PC-3 (cell line): ENCODE results near the gene WT1. TPM values are rescaled to one million over a fixed set of nuclear protein-coding genes. Genes with fewer than 3 reads are reported as not detected.
"Not testable (repeated sequence)": the region's sequence is repeated elsewhere in the genome, so short reads cannot be mapped to it uniquely, and the experiment has no call there.

Source experiments
- ATAC-seq: fragments of 200-7000 bp; cut with Tn5 transposase; 2 replicates; pipeline ENCODE4 v1.9.1; 2020; ENCODE audit warnings: mild to moderate bottlenecking, moderate library complexity
- BruUV-seq: library from RNA; stranded (reverse); fragments of 400-500 nt; replicated peaks from 2 replicates; lab custom pipeline; 2021; lab: Mats Ljungman, UMichigan
- CTCF ChIA-PET: fragments of 300-600 bp; sonication (Branson Sonifier 250); formaldehyde crosslinking; loops from one replicate; lab custom pipeline; 2022; ENCODE audit warnings: antibody characterized with exemption; lab: Charles Lee
- POLR2A ChIA-PET: fragments of 300-600 bp; sonication (Branson Sonifier 250); formaldehyde crosslinking; loops from one replicate; lab custom pipeline; 2022; ENCODE audit warnings: antibody characterized with exemption; ENCODE audit not compliant: unreplicated experiment; lab: Charles Lee
- DNase-seq: peaks from one replicate; pipeline ENCODE4 v3.0.0-alpha.2; 2015
- H2AFZ ChIP-seq: fragments of 300-600 bp; sonication (generic); 2 replicates; pipeline ENCODE4 v1.6.0; 2016; ENCODE audit warnings: antibody characterized with exemption, low read length
- H3F3A ChIP-seq: fragments of 300-600 bp; sonication (generic); one replicate; pipeline ENCODE4 v1.6.0; 2017; ENCODE audit warnings: antibody characterized with exemption, low read length, control low read depth, mild to moderate bottlenecking; ENCODE audit not compliant: unreplicated experiment
- H3K27ac ChIP-seq: fragments of 300-600 bp; sonication (generic); 2 replicates; pipeline ENCODE4 v1.5.1; 2016; ENCODE audit warnings: mild to moderate bottlenecking, low read length
- H3K27me3 ChIP-seq: fragments of 300-600 bp; sonication (generic); 2 replicates; pipeline ENCODE4 v1.6.1; 2016; ENCODE audit warnings: low read length, mixed read lengths
- H3K36me3 ChIP-seq: fragments of 300-600 bp; sonication (generic); 2 replicates; pipeline ENCODE4 v1.6.1; 2016; ENCODE audit warnings: low read depth, mixed run types, low read length, mixed read lengths
- H3K4me1 ChIP-seq: fragments of 300-600 bp; sonication (generic); 2 replicates; pipeline ENCODE4 v1.5.1; 2016; ENCODE audit warnings: low read length; ENCODE audit not compliant: insufficient read depth
- H3K4me2 ChIP-seq: fragments of 300-600 bp; sonication (generic); 2 replicates; pipeline ENCODE4 v1.6.0; 2016; ENCODE audit warnings: low read length
- H3K4me3 ChIP-seq: fragments of 300-600 bp; sonication (generic); 2 replicates; pipeline ENCODE4 v1.5.1; 2016; ENCODE audit warnings: mild to moderate bottlenecking, low read length, mixed read lengths
- H3K79me2 ChIP-seq: fragments of 300-600 bp; sonication (generic); 2 replicates; pipeline ENCODE4 v1.6.1; 2017; ENCODE audit warnings: low read length, mixed read lengths
- H3K9ac ChIP-seq: fragments of 300-600 bp; sonication (generic); 2 replicates; pipeline ENCODE4 v1.6.0; 2016; ENCODE audit warnings: mild to moderate bottlenecking, low read length
- H3K9me2 ChIP-seq: fragments of 300-600 bp; sonication (generic); replicated peaks from 2 replicates; pipeline ENCODE4 v1.6.1; 2016; ENCODE audit warnings: mixed run types, low read length, mixed read lengths
- H3K9me3 ChIP-seq: fragments of 300-600 bp; sonication (generic); 2 replicates; pipeline ENCODE4 v1.6.1; 2016; ENCODE audit warnings: low read length, mixed read lengths
- H4K20me1 ChIP-seq: fragments of 300-600 bp; sonication (generic); 2 replicates; pipeline ENCODE4 v1.6.1; 2016; ENCODE audit warnings: low read length, mixed read lengths
- EZH2 ChIP-seq: fragments of 300-600 bp; sonication (generic); IDR thresholded peaks from one replicate; pipeline ENCODE4 v1.6.1; 2017; ENCODE audit warnings: antibody characterized with exemption, mild to moderate bottlenecking, low read length; ENCODE audit not compliant: unreplicated experiment
- EZH2phosphoT487 ChIP-seq: fragments of 300-600 bp; sonication (generic); IDR thresholded peaks from 2 replicates; pipeline ENCODE4 v1.6.1; 2018; ENCODE audit warnings: mild to moderate bottlenecking, antibody characterized with exemption, low read length, borderline replicate concordance
- intact Hi-C: fragments of 100-400 bp; cut with micrococcal nuclease; formaldehyde crosslinking; loops from 2 replicates; pipeline ENCODE4 v1.9.0; 2023
- total RNA-seq: library from RNA; depleted of rRNA; stranded (reverse); fragments of >200 nt; gene quantifications from 2 replicates; pipeline ENCODE4 v1.2.3, GENCODE V29; 2014
- TF ChIP-seq, protein P1 (sequence below): fragments of 300-600 bp; sonication (generic); conservative IDR thresholded peaks from 2 replicates; pipeline ENCODE4 v1.5.1; 2017; ENCODE audit warnings: antibody characterized with exemption, low read depth, mild to moderate bottlenecking, low read length

Gene WT1
- total RNA-seq, 1 experiment from 2014 or later = 9.1 TPM

DNA sequence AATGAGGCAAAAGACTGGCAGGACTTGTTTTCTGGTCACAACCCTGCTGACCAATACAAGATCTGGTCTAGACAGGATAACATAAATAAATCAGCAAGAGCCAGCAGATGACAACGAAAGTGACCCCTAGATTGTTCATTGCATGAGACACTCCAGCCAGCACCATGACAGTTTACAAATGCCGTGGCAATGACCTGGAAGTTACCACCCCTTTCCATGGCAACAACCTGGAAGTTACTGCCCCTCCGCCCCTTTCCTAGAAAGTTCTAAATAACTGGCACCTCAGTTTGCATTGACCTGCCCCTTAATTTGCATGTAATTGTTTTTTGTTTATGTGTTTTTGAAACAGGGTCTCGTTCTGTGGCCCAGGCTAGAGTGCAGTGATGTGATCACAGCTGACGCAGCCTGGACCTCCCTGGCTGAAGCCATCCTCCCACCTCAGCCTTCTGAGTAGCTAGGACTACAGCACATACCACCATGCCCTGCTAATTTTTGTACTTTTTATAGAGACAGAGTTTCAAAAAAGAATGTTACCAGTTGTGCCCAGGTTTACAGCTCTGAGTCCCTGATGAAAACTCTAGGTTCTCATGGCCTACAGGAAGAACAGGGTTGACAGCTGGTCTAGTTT is 38.1 kb upstream of the WT1 start:
- intact Hi-C loops = no loop called here
- H3K36me3 ChIP-seq = no peaks in the 10 kb centered on the region
- H3K9me2 ChIP-seq = no peaks in the 10 kb centered on the region
- H3K27me3 ChIP-seq = no peaks in the 10 kb centered on the region
- DNase-seq (no peak), ATAC-seq (no peak)
- no peaks in the 10 kb centered on the region for H4K20me1 ChIP-seq
- POLR2A ChIA-PET = no interaction called here
- H3K9ac ChIP-seq = no peak overlapping the region
- CTCF ChIA-PET = no interaction called here
- H3F3A ChIP-seq = no peaks in the 10 kb centered on the region
- H3K4me1 ChIP-seq = no peaks in the 10 kb centered on the region
- H3K27ac ChIP-seq = no peak overlapping the region
- H3K9me3 ChIP-seq = no peaks in the 10 kb centered on the region
- no peaks in the 10 kb centered on the region for H3K79me2 ChIP-seq
- no peak overlapping the region for H2AFZ ChIP-seq
- TF ChIP-seq, protein P1, sequence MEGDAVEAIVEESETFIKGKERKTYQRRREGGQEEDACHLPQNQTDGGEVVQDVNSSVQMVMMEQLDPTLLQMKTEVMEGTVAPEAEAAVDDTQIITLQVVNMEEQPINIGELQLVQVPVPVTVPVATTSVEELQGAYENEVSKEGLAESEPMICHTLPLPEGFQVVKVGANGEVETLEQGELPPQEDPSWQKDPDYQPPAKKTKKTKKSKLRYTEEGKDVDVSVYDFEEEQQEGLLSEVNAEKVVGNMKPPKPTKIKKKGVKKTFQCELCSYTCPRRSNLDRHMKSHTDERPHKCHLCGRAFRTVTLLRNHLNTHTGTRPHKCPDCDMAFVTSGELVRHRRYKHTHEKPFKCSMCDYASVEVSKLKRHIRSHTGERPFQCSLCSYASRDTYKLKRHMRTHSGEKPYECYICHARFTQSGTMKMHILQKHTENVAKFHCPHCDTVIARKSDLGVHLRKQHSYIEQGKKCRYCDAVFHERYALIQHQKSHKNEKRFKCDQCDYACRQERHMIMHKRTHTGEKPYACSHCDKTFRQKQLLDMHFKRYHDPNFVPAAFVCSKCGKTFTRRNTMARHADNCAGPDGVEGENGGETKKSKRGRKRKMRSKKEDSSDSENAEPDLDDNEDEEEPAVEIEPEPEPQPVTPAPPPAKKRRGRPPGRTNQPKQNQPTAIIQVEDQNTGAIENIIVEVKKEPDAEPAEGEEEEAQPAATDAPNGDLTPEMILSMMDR = no peak
- TF ChIP-seq EZH2phosphoT487 (no peak), EZH2 (no peak)
- no peak overlapping the region for H3K4me3 ChIP-seq
- no TSS peak for BruUV-seq
- H3K4me2 ChIP-seq = no peak overlapping the region

DNA sequence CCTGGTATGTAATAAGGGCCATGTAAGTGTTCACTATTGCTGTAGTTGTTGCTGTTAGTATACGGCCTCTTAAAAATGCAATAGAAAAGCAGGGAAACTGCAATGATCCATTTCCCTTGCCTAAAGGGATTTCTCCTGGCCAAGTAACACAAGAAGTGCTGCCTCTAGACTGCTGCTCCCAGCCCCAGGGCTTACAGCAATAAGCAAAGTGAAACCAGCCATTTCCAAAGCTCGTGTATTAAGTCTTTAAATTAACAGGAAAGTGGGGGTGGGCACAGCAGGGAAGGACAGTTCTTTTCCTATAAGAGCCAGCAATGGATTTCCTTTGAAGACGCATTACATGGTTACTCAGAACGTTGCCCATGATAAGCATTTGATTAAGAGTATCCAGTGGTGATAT is 36.9 kb upstream of the WT1 start:
- H2AFZ ChIP-seq = no peak overlapping the region
- no peak for ATAC-seq
- no peaks in the 10 kb centered on the region for H3K79me2 ChIP-seq
- BruUV-seq = no TSS peak
- H3K4me2 ChIP-seq = no peak overlapping the region
- intact Hi-C loops = no loop called here
- H3K9me3 ChIP-seq = no peaks in the 10 kb centered on the region
- H3F3A ChIP-seq = no peaks in the 10 kb centered on the region
- ChIA-PET POLR2A (no interaction called here), CTCF (no interaction called here)
- H3K27ac ChIP-seq = no peak overlapping the region
- H3K9ac ChIP-seq = no peak overlapping the region
- H3K4me1 ChIP-seq = no peaks in the 10 kb centered on the region
- H3K27me3 ChIP-seq = no peaks in the 10 kb centered on the region
- H4K20me1 ChIP-seq = no peaks in the 10 kb centered on the region
- no peak for TF ChIP-seq EZH2
- TF ChIP-seq EZH2phosphoT487 = no peak
- TF ChIP-seq, protein P1 = no peak
- H3K9me2 ChIP-seq = no peaks in the 10 kb centered on the region
- no peak for DNase-seq
- H3K36me3 ChIP-seq = no peaks in the 10 kb centered on the region
- H3K4me3 ChIP-seq = no peak overlapping the region

DNA sequence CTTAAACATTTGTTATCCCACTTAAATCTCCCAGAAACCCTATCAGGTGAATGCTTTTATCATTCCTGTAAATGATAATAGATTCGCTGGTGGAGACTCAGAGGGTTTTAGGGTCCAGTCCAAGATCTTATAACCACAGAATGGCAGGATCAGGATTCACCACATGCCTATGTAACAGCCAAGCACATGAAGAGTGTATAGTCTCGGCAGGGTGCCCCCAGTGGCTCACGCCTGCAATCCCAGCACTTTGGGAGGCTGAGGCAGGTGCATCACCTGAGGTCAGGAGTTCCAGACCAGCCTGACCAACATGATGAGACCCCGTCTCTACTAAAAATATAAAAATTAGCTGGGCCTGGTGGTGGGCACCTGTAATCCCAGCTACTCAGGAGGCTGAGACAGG is 36.2 kb upstream of the WT1 start:
- H3K4me3 ChIP-seq, BruUV-seq, intact Hi-C loops: not testable (repeated sequence)

More for the DNA sequence above, 36.2 kb upstream of the WT1 start:
- H4K20me1 ChIP-seq, CTCF ChIA-PET, H3K9me3 ChIP-seq, DNase-seq, H3K4me2 ChIP-seq, H2AFZ ChIP-seq, H3K79me2 ChIP-seq, H3K4me1 ChIP-seq, H3F3A ChIP-seq, H3K9me2 ChIP-seq, POLR2A ChIA-PET, H3K36me3 ChIP-seq, H3K27me3 ChIP-seq, H3K9ac ChIP-seq, H3K27ac ChIP-seq, ATAC-seq: not testable (repeated sequence)
